Fibroblast of villous mesenchyme (primary cell): ENCODE data around the gene ANKRD65. TPM values are rescaled to one million over a fixed set of nuclear protein-coding genes. Genes with fewer than 3 reads are reported as not detected.

Experiments
- DNase-seq: peaks from one replicate; pipeline ENCODE4 v3.0.0-alpha.2; 2010; ENCODE audit warnings: low read depth
- H3K4me3 ChIP-seq: 2 replicates; pipeline ENCODE4 v1.5.1; 2011; ENCODE audit warnings: low read depth, mild to moderate bottlenecking, low read length
- total RNA-seq: library from RNA; depleted of rRNA; stranded (reverse); fragments of >200 nt; gene quantifications from 2 replicates; pipeline ENCODE4 v1.2.3, GENCODE V29; 2012
- TF ChIP-seq, protein P1 (sequence below): IDR thresholded peaks from 2 replicates; pipeline ENCODE4 v1.5.1; 2012; ENCODE audit warnings: low read depth, mild to moderate bottlenecking, low read length; ENCODE audit not compliant: insufficient read depth

The ANKRD65 gene
- total RNA-seq, 1 donor: 0.43 TPM

DNA sequence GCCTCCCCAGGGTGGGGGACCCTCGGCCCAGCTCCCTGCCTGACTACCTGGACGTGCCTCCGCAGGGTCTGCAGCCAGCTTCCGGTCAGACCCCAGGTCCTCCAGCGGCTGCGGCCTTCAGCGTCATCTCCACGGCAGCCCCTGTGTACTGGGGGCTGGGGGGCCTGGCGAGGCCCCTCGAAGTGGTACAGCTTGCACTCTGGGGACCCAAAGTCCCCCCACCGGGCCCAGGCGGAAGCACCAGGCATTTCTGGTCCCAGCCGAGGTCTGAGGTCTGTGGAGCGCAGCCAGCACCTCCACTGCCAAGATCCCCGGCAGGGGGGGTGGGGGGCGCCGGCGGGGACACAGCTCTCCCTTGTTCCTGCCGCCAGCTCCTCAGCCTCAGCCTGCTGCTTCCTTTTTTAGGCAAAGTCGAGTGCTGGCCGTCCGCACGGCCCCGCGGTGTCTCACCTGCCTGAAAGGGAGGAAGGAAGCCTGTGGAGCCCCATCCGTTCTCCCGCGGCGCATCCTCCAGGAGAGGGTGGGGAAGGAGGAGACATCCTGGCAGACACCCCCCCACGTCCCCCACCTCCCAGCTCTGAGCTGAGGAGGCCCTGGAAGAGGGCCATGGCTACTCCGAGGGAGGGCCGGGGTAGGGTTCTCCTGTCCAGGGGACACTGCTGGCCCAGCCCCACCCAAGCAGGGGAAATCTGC, 13.2 kb upstream of the ANKRD65 start:
- DNase-seq: no peak
- no peak overlapping the region for H3K4me3 ChIP-seq
- TF ChIP-seq, protein P1, sequence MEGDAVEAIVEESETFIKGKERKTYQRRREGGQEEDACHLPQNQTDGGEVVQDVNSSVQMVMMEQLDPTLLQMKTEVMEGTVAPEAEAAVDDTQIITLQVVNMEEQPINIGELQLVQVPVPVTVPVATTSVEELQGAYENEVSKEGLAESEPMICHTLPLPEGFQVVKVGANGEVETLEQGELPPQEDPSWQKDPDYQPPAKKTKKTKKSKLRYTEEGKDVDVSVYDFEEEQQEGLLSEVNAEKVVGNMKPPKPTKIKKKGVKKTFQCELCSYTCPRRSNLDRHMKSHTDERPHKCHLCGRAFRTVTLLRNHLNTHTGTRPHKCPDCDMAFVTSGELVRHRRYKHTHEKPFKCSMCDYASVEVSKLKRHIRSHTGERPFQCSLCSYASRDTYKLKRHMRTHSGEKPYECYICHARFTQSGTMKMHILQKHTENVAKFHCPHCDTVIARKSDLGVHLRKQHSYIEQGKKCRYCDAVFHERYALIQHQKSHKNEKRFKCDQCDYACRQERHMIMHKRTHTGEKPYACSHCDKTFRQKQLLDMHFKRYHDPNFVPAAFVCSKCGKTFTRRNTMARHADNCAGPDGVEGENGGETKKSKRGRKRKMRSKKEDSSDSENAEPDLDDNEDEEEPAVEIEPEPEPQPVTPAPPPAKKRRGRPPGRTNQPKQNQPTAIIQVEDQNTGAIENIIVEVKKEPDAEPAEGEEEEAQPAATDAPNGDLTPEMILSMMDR: no peak

DNA sequence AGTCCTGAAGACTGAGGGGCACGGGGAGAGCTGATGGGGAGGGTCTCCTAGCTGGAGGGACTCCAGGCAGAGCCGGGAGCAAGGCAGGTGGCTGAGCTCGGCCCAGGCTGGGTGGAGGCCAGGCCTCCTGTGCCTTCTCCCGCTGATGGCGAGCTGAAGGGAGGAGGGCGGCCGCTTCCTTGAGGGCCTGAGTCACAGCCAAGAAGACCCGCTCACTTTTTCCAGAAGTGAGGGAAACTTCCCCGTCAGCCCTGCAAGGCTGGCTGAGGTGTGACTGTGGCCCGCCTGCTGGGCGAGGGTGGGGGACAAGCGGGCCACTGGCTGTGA, 12.7 kb upstream of the ANKRD65 start:
- TF ChIP-seq, protein P1: no peak
- no peak for DNase-seq

DNA sequence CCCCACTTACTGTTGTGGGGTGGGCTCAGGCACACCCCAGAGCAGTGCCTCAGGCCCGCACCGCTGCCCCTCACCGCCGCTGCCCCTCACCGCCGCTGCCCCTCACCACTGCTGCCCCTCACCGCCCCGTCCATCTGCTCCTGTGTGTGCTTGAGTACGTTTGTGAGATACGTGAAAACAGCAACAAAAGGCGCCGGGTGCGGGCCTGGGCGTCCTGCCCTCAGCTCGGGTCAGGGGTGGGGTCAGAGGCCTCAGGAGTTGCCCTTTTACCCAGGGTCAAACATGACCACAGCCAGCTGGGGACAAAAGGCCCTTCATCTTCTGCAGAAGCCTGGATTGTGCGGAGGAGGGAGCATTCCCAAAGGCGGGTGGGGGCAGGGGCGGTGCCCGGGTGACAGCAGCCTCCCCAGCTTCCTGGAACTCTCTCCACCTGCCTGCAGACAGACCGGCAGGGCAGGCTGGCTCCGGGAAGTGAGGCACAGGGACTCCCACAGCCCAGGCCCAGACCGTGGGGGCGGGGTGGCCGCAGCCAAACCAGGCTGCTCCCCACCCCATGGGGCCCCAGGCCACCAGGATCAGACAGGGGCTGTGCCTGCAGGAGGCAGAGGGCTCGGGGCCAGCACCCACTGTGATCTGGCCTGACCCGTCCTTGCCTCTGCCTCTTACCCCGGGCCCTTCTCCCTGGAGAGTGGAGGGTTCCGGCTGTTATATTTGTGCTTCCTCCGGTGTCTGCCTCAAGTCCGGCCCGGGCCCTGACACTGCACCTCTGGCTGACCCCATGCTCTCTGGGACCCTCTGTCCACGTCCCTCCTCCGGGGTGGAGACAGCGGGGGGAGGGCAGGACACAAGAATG, 12.1 kb upstream of the ANKRD65 start:
- DNase-seq: no peak
- no peak overlapping the region for H3K4me3 ChIP-seq
- TF ChIP-seq, protein P1: no peak

More for the DNA sequence above, 12.7 kb upstream of the ANKRD65 start:
- H3K4me3 ChIP-seq: no peak overlapping the region

DNA sequence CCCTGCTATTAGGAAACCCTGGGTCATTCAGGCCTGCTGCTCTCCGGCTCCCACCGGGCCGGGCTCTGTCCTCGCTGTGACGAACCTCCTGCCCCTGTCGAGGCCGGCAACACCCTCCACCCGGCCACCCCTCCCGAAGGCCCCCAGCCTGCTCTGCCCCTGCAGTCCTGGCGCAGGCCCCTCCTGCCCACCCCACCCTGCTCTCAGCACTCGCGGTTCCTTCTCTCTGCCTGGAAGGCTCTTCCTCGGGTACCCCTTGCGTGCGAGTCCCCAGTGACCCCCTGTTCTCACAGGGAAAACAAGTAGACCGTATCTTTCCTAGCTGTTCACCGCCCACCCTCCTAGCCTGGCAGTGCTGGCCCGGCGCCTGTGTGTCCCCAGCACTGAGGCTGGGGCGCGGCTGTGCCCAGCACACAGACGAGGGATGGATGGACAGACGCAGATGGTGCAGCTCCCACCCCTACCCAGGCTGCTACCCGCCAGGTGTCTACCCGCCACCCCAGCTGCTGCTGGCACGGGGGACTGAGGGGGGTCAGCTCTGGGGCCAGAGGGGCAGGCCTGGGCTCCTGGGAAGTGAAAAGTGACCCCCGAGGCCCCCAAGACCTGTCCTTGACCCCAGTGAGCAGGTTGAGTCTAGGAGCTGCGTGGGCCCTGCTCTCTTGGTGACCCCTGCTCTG, 11.3 kb upstream of the ANKRD65 start:
- TF ChIP-seq, protein P1: no peak
- DNase-seq: no peak

DNA sequence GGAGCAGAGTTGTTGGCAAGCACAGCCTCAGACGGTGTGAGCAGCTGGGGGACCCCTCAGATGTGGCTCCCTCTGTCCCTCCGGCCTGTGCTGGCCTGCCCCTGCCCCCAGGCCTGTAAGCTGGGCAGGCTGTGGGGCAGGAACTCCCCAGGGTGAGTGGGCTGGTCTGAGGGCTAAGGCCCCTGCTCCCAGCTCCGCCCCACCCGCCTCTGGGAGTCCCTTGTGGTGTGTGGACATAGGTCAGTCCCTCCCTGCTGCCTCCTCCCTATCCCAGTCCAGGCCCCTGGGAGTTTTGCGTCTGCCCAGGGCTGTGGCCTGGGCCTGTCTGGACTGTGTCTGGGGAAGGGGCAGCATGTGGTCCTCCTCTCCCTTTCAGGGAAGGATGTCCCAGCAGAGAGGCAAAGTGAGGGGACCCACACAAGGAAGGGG, 10.8 kb upstream of the ANKRD65 start:
- TF ChIP-seq, protein P1: no peak
- no peak overlapping the region for H3K4me3 ChIP-seq
- peak; percentile 84 for DNase-seq

More for the DNA sequence above, 11.3 kb upstream of the ANKRD65 start:
- no peak overlapping the region for H3K4me3 ChIP-seq

DNA sequence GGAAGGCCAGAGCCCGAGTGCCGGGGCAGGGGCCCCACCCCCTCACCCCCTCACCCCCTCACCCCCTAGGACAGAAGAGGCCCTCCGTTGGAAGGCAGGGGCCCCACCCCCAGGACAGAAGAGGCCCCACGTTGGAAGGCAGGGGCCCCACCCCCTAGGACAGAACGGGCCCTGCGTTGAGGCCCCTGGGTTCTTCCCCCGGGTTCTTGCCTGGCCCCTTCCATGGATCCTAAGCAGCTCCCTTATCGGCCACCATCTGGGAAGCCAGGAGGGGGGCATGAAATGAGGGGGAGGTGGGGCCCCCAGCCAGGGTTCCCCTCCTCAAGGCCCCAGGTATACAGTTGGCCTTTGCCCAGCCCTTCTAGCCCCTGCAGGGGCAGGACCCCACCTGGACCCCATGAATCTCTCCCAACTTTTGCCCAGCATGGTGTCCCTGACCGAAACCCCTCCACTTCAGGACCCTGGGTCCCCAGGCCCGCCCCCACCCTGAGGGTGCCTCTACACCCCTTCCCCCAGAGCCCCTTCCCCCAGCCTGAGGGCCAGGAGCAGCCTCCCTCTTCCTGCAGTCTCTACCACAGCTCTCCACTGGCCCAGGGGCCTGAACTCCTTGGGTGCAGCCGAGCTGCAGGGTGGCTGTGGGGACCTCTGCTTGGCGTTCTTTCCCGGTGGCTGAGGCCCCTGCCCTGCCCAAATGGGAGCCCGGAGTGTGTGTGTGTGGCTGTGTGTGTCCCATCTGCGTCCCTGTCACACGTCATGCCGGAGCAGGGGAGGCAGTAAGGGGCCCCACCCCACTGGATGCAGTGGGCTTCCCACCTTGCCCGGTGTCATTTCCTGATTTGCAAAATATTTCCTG, 10.1 kb upstream of the ANKRD65 start:
- DNase-seq: no peak
- no peak overlapping the region for H3K4me3 ChIP-seq
- TF ChIP-seq, protein P1: no peak
